Measurements from ENCODE around the gene SLC17A7. TPM values are rescaled to one million over a fixed set of nuclear protein-coding genes. Genes with fewer than 3 reads are reported as not detected.
A peak's percentile ranks its signal among the peaks of the same experiment; 100 is the strongest.

SLC17A7 gene
- total and polyA plus RNA-seq, 2 of the 8 experiments (the other 6 are each of a cell fraction or from before 2014, with no cell fraction given), result 2.7 to 3.0 TPM

DNA sequence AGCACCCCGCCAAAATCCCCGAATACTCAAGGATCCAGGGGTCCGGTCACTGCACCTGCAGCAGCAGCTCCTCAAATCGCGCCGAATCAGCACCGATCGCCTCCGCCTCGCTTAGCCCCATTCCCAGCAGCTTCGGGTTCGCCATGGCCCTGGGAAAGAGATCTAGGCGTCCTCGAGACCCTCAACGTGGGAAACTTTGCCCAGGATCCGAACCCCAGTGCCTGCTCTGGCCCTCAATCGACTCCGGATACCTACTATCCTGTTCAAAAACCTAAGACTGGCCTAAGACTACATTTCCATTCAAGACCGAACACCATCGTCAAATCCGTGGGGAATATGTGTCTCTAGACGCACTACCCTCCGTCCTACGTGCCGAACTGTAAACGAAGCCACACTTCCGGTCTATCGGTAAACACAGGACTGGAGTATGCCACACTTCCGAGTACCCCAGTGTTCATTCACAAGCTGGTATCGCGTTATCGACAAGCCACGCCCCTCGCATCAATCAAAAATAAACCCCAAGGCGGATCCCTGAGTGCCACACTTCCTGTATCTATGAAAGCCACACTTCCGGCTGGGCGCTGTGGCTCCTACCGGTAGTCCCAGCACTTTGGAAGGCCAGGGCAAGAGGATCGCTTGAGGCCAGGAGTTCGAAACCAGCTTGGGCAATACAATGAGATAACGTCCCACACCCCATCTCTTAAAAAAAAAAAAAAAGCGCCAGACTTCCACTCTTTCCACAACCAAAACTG is 10.3 kb upstream of the SLC17A7 start, which contains the start of gene PIH1D1 (continued):
- TF ChIP-seq KDM4A (IDR thresholded peaks at IDR 0.05; ENCODE audit: low read depth, low read length, severe bottlenecking) (peak; percentile 31), TCF12 (IDR thresholded peaks at IDR 0.05; ENCODE audit: low read depth, low read length) (no peak), TAF1 (IDR thresholded peaks at IDR 0.05; ENCODE audit: low read depth, low read length) (peak; percentile 81), ASH2L (IDR thresholded peaks at IDR 0.05; ENCODE audit: low read length) (peak; percentile 55), BRCA1 (IDR thresholded peaks at IDR 0.05; ENCODE audit: low read depth, low read length) (peak; percentile 78), SP4 (IDR thresholded peaks at IDR 0.05; ENCODE audit: low read length) (peak; percentile 92), PHF8 (conservative IDR thresholded peaks at IDR 0.05; ENCODE audit: low read depth, low read length) (peak; percentile 59), SIN3A (conservative IDR thresholded peaks at IDR 0.05 in 1 of 2, IDR thresholded peaks at IDR 0.05 in 1 of 2; ENCODE audit: low read depth in 1 of 2, low read length in 2 of 2) (peak in 1 of 2 experiments; percentile 90; a peak in 2 of 4 replicates), SUZ12 (IDR thresholded peaks at IDR 0.05; ENCODE audit: low read length) (no peak)
- TF ChIP-seq, protein P1, sequence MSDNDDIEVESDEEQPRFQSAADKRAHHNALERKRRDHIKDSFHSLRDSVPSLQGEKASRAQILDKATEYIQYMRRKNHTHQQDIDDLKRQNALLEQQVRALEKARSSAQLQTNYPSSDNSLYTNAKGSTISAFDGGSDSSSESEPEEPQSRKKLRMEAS (IDR thresholded peaks at IDR 0.05), result no peak
